MM.1S (cell line): ENCODE results near the gene GFPT2.

ENCODE experiments used
- CTCF ChIP-seq: fragments of 300-600 bp; sonication (generic); IDR thresholded peaks from 2 replicates; pipeline ENCODE4 v1.5.1; 2016; ENCODE audit warnings: antibody characterized with exemption, low read length, mixed read lengths
- EZH2 ChIP-seq: fragments of 300-600 bp; sonication (generic); optimal IDR thresholded peaks from 2 replicates; pipeline ENCODE3; 2017; ENCODE audit warnings: low read depth, mild to moderate bottlenecking, antibody characterized with exemption, low read length, mixed read lengths
- EZH2phosphoT487 ChIP-seq: fragments of 300-600 bp; sonication (generic); IDR thresholded peaks from 2 replicates; pipeline ENCODE4 v1.6.1; 2018; ENCODE audit warnings: antibody characterized with exemption, low read length

DNA sequence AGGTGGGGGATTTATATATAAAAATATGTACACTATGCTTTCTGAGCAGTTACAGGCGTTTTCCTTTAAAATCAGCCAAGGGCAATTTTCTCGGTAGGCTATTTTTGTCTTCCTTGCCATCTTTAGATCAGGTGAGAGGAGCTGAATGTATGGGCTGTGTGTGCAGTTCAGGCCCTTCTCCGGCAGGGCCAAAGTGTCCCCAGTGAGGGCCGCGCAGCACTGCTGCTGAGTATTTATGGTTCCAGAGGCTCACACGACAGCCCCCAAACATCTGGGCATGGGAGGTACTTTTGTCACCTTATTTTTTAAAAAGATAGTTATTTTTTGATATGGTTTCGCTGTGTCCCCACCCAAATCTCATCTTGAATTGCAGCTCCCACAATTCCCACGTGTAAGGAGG, 11.5 kb downstream of the GFPT2 start:
- TF ChIP-seq CTCF (no peak), EZH2 (no peak), EZH2phosphoT487 (no peak)
